ENCODE data around the gene ANO1. TPM values are rescaled to one million over a fixed set of nuclear protein-coding genes. Genes with fewer than 3 reads are reported as not detected.

Gene ANO1
- total RNA-seq, 2 experiments from 2014 or later, result not detected

DNA sequence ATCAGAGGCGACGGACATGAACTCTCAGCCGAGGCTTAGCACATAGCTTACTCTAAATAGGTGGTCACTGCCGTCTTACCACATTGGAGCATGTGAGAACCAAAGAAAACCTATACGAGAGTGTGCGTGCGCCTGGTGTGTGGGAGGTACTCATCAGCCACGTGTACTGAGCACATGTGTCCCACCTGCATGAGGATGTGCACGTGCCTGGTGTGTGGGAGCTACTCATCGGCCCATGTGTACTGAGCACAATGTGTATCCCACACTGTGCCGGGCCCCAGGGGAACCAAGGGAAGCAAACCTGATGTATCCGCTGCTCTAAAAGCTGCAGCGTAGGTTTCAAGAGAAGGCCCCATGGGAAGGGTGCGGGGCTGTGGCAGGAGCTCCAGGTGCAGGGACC, 56.4 kb downstream of the ANO1 start:
- H3K27ac Mint-ChIP-seq, result no peak overlapping the region
- ChIA-PET POLR2A (no interaction called here), CTCF (interaction anchor here (1.3 kb wide), 1 partner anchor 219 kb away, joined by 3 read pairs; no protein-coding TSS in a partner anchor)
- H3K4me3 Mint-ChIP-seq, result no peak overlapping the region
- no peaks in the 10 kb centered on the region for H3K4me1 Mint-ChIP-seq (ENCODE audit: low read depth)
- intact Hi-C loops (cut with micrococcal nuclease), result no loop called here
- no peaks in the 10 kb centered on the region for H3K36me3 Mint-ChIP-seq
- DNase-seq, result no peak
- no peaks in the 10 kb centered on the region for H3K9me3 Mint-ChIP-seq
- H3K27me3 Mint-ChIP-seq, result peaks cover 2% of the 10 kb centered on the region

DNA sequence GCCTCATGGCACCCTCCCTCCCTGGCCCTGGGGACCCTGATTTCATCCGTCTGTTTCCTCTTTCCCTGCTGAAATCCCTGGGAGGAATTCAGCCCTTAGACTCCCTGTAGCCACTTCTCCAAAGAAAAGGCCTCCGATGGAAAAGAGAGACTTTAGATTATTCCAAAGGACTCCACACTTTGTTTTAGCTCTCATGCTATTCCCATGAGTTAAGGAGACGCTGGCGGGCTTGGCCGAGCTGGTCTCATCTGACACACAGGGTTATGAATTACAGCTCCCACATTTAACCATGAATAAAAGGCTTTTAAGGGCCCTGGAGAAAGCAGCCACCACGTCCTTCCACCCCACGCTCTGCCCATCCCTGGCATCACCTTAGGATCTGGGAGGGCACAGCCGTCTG, 57.0 kb downstream of the ANO1 start:
- intact Hi-C loops (cut with micrococcal nuclease), result no loop called here
- no peaks in the 10 kb centered on the region for H3K9me3 Mint-ChIP-seq
- H3K4me1 Mint-ChIP-seq (ENCODE audit: low read depth), result no peaks in the 10 kb centered on the region
- H3K36me3 Mint-ChIP-seq, result no peaks in the 10 kb centered on the region
- ChIA-PET CTCF (no interaction called here), POLR2A (no interaction called here)
- no peak overlapping the region for H3K4me3 Mint-ChIP-seq
- H3K27ac Mint-ChIP-seq, result no peak overlapping the region
- DNase-seq, result no peak
- H3K27me3 Mint-ChIP-seq, result peaks cover 2% of the 10 kb centered on the region

DNA sequence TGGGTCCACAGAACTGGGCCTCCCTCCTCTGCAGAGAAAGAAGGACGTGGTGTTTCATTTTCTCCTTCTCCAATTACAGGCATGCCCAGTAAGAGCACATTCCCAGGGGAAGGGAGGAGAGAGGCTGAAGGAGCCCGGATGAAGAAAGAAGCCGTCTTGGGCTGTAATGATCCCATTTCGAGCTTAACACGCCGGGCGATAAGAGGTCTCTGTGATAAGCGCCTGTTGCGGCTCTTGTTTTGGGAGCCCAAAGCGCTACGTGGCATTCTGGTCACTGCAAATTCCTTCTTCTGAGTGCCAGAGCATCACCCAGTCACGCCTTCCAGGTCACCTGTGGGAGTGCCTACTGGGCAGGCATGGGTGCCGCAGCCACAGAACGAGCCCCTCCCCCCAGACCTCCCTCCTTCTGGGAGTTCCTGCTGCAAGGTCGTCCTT, 57.5 kb downstream of the ANO1 start:
- Mint-ChIP-seq H3K4me1 (ENCODE audit: low read depth) (no peaks in the 10 kb centered on the region), H3K4me3 (no peak overlapping the region), H3K27ac (no peak overlapping the region), H3K27me3 (peaks cover 2% of the 10 kb centered on the region), H3K36me3 (no peaks in the 10 kb centered on the region), H3K9me3 (no peaks in the 10 kb centered on the region)
- intact Hi-C loops (cut with micrococcal nuclease), result no loop called here
- ChIA-PET CTCF (no interaction called here), POLR2A (no interaction called here)
- DNase-seq, result no peak

DNA sequence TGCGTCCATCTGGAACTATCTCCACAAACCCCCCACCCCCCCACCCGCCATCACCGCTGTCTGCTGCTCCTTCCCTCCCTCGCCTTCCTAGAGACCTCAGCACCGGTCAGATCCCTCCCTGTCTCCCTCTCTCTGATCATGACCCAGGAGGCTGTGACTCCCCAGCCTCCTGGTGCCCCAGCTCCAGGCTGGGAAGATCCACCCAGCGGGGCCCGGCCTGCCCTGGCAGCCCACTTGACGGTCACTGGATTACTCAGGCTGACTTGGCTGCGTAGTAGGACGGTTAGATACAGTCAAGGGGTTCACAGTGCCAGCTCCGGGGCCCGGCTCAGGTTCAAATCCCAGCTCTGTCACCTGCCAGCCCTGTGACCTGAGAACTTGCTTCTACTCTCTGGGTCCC, 59.3 kb downstream of the ANO1 start:
- intact Hi-C loops (cut with micrococcal nuclease), result no loop called here
- peaks cover 14% of the 10 kb centered on the region for H3K27me3 Mint-ChIP-seq
- H3K36me3 Mint-ChIP-seq, result no peaks in the 10 kb centered on the region
- H3K27ac Mint-ChIP-seq, result no peak overlapping the region
- CTCF ChIA-PET, result no interaction called here
- no peak for DNase-seq
- no peaks in the 10 kb centered on the region for H3K9me3 Mint-ChIP-seq
- no peak overlapping the region for H3K4me3 Mint-ChIP-seq
- POLR2A ChIA-PET, result no interaction called here
- H3K4me1 Mint-ChIP-seq (ENCODE audit: low read depth), result no peaks in the 10 kb centered on the region

DNA sequence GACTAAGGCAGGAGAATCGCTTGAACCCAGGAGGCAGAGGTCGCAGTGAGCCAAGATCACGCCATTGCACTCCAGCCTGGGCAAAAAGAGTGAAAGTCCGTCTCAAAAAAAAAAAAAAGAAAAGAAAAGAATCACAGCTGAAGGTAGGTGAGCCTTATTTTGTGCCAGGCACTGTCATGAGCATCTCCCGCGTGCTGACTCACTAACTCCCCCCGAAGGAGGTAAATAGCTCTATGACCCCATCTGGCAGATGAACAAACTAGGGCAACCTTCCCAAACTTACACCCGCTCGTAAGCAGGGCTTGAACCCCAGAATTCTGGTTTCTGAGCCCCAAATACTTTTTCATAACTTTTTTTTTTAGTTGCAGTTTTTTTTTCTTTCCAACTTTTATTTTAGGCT, 60.3 kb downstream of the ANO1 start:
- Mint-ChIP-seq H3K36me3 (no peaks in the 10 kb centered on the region), H3K27ac (no peak overlapping the region), H3K4me3 (no peak overlapping the region), H3K27me3 (peaks cover 23% of the 10 kb centered on the region), H3K9me3 (no peaks in the 10 kb centered on the region), H3K4me1 (ENCODE audit: low read depth) (no peaks in the 10 kb centered on the region)
- POLR2A ChIA-PET, result no interaction called here
- intact Hi-C loops (cut with micrococcal nuclease), result no loop called here
- DNase-seq, result no peak
- CTCF ChIA-PET, result no interaction called here

DNA sequence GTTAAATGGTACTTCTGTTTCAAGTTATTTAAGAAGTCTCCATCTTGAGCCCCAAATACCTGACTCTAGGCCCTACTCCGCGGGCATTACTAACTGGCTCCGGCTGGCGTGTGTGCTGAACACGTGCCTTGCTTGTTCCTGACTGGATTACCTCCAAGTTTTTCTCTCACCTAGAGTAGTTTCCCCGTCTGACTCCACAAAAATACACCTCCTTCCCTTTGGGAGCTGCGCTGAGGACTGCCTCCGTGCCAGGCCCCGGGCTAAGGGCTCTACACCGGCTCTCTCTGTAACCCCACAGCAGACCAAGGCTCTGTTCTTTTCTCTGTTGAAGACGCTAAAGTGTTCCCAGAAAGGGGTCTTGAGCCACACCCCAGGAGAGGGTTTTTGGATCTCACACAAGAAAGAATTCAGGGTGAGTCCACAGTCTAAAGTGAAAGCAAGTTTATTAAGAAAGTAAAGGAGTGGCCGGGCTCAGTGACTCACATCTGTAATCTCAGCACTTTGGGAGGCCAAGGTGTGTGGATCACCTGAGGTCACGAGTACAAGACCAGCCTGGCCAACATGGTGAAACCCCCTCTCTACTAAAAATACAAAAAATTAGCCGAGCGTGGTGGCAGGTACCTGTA, 61.8 kb downstream of the ANO1 start:
- DNase-seq, result no peak
- H3K4me1 Mint-ChIP-seq (ENCODE audit: low read depth), result no peaks in the 10 kb centered on the region
- no peak overlapping the region for H3K27ac Mint-ChIP-seq
- H3K36me3 Mint-ChIP-seq, result no peaks in the 10 kb centered on the region
- no peak overlapping the region for H3K4me3 Mint-ChIP-seq
- intact Hi-C loops (cut with micrococcal nuclease), result no loop called here
- H3K9me3 Mint-ChIP-seq, result no peaks in the 10 kb centered on the region
- H3K27me3 Mint-ChIP-seq, result peaks cover 30% of the 10 kb centered on the region
- ChIA-PET CTCF (no interaction called here), POLR2A (no interaction called here)

DNA sequence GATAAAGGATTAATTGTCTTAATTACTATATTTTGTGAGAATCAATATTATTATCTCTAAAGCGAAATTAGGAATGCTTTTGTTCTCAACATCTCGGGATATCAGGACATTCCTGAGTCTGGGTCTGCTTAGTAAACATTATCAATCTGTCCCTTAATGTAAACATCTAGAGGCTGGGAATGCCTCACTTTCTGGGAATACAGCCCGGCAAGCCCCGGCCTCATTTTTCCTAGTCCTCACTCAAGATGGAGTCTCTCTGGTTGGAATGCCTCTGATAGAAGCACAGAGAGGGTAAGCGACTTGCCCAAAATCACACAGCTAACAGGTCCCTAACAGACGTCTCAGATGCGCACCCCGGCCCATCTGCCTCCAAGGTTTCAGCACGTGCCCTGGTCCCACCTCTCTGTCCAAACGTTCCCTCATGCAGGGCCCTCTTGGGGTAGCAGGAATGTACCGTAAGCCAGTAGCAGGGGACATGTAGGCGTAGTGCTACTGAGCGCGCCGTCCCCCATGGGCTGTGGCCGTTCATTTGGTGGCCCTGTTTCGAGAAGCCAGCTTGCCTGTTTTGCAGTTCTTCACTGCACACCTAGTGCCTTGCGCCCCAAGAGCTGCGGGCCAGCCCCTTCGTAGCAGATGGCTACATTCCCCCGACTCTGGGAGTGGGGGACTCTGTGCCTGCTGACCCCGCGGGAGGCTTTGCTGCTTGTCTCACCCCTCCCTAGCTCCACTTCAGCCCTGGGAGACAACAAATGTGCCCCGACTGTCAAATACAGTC, 62.8 kb downstream of the ANO1 start:
- Mint-ChIP-seq H3K27ac (no peak overlapping the region), H3K36me3 (no peaks in the 10 kb centered on the region), H3K4me3 (no peak overlapping the region), H3K4me1 (ENCODE audit: low read depth) (no peaks in the 10 kb centered on the region), H3K9me3 (no peaks in the 10 kb centered on the region), H3K27me3 (peaks cover 30% of the 10 kb centered on the region)
- no peak for DNase-seq
- intact Hi-C loops (cut with micrococcal nuclease), result no loop called here
- CTCF ChIA-PET, result no interaction called here
- POLR2A ChIA-PET, result no interaction called here

DNA sequence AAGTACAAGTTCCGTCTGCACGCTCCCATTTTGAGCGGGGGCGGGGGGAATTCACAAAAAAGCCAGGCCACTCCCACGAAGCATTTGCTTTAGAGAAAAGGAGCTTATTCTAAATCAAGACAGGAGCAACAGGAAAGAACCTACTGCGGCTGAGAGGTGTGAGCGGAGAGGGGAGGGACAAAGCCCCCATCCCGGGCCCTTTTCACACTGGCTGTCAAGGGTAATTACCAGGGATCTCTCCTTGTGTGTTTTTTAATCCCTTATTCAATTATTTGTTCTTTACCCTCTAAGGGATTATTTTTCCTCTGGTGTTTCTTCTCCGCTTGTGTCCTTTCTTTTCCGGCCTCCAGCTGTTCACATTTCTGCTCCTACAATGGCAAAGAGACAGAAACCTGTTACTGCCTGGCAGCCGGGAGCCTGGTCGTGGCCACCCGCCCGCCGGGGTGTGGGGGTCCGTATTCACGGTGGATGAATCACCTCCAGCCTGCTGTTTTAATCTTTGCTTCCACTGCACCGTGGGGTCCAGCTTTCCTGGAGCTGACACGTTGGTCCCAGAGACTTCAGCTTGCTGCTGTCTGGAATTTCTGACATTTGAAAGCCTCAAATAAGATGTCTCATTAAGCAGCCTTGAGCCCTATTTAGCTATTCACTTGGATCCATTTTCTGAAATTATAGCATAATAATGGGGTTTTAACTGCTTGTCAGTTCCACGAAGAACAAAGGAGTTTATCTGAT, 63.5 kb downstream of the ANO1 start:
- H3K27ac Mint-ChIP-seq, result no peak overlapping the region
- H3K36me3 Mint-ChIP-seq, result no peaks in the 10 kb centered on the region
- CTCF ChIA-PET, result interaction anchor here (1.5 kb wide), 1 partner anchor 16 kb away, joined by 3 read pairs; no protein-coding TSS in a partner anchor
- no peaks in the 10 kb centered on the region for H3K4me1 Mint-ChIP-seq (ENCODE audit: low read depth)
- H3K27me3 Mint-ChIP-seq, result peaks cover 30% of the 10 kb centered on the region
- intact Hi-C loops (cut with micrococcal nuclease), result no loop called here
- no peak overlapping the region for H3K4me3 Mint-ChIP-seq
- H3K9me3 Mint-ChIP-seq, result no peaks in the 10 kb centered on the region
- peak; percentile 26 for DNase-seq
- POLR2A ChIA-PET, result no interaction called here

DNA sequence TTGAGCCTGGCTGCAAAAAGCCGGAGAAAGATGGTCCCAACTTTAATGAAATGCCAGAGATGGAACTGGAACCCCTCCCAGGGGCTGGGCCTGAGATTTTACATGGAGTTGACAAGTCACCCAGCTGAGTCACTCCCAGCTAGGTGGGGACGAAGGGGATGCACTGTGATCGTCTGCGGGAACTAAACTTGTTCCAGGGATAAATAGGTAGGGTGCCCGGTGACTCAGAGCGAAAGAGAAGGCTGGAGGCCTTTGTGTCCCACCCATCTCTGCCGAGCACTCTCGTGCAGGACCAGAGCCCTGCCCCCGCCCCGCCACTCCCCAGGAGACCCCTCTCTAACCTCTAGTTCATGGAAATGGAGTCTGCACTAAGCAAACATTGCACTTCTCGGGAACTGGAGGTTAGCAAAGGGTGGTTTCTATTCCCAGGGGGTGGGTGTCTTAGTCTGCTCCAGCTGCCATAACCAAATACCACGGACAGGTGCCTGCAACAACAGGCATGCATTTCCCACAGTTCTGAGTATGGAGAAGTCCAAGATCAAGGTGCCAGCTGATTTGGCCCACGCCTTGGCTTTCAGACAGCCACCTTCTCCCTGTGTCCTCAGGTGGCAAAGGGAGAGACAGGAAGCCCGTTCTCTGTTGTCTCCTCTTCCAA, 64.2 kb downstream of the ANO1 start:
- Mint-ChIP-seq H3K9me3 (no peaks in the 10 kb centered on the region), H3K27ac (no peak overlapping the region), H3K36me3 (no peaks in the 10 kb centered on the region), H3K27me3 (peaks cover 34% of the 10 kb centered on the region), H3K4me1 (ENCODE audit: low read depth) (no peaks in the 10 kb centered on the region), H3K4me3 (no peak overlapping the region)
- ChIA-PET CTCF (interaction anchor here (1.5 kb wide), 1 partner anchor 15 kb away, joined by 3 read pairs; no protein-coding TSS in a partner anchor), POLR2A (no interaction called here)
- no peak for DNase-seq
- intact Hi-C loops (cut with micrococcal nuclease), result no loop called here

DNA sequence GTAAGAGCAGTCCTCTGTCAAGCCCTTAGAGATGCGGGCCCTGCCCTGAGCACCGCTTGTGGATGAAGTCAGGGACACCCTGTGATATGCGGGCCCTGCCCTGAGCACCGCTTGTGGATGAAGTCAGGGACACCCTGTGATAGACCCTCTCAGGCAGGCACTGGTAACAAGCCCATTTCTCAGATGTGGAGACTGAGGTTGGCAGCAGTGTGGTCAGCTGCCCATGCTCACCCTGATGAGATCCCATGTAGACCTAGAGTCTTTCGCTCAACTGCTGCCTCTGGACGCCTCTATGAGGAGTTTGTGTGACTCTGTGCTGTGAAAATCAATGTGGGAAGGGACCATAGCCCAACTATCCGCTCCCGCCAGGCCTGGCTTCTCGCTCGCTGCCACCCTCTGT, 66.1 kb downstream of the ANO1 start:
- no peak for DNase-seq
- CTCF ChIA-PET, result no interaction called here
- POLR2A ChIA-PET, result no interaction called here
- Mint-ChIP-seq H3K36me3 (no peaks in the 10 kb centered on the region), H3K27ac (no peak overlapping the region), H3K4me1 (ENCODE audit: low read depth) (no peaks in the 10 kb centered on the region), H3K9me3 (no peaks in the 10 kb centered on the region), H3K27me3 (peaks cover 37% of the 10 kb centered on the region), H3K4me3 (no peak overlapping the region)
- intact Hi-C loops (cut with micrococcal nuclease), result no loop called here

DNA sequence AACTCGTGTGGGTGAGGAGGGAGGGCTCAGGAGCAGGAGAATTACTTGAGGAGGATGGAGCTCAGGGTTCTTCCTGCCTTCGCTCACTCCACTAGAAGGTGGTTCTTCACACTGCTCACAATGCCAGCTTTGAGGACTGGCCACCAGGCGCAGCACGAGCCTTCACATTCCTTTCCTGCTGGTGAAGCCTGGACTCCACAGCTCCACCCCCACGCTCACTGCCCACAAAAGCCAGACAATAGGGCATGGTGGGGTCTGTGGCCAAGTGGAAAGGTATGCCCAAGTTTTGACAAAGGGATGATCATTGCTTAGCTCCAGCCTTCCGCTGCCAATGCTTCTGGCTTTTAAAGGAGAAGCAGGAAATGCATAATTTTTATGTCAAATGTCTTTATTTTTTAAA, 67.0 kb downstream of the ANO1 start:
- no peak overlapping the region for H3K27ac Mint-ChIP-seq
- no peaks in the 10 kb centered on the region for H3K4me1 Mint-ChIP-seq (ENCODE audit: low read depth)

DNA sequence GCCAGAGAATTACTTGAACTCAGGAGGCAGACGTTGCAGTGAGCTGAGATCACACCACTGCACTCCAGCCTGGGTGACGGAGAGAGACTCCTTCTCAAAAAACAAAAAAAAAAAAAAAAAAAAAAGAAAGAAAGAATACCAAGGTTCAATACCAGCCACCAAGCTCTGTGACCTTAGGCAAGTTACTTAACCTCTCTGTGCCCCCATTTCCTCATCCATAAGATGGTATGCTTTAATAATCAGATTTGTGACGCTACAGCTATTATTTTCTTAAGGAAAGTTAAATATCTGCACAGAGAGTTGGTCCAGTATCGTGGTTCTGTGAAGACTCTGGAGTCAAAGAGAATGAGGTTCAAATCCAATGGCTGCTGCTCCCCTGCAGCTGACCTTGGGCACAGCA, 67.7 kb downstream of the ANO1 start:
- H3K9me3 Mint-ChIP-seq, result no peaks in the 10 kb centered on the region
- H3K36me3 Mint-ChIP-seq, result no peaks in the 10 kb centered on the region
- no peak for DNase-seq
- POLR2A ChIA-PET, result no interaction called here
- CTCF ChIA-PET, result no interaction called here
- no peak overlapping the region for H3K27ac Mint-ChIP-seq
- H3K4me1 Mint-ChIP-seq (ENCODE audit: low read depth), result no peaks in the 10 kb centered on the region
- intact Hi-C loops (cut with micrococcal nuclease), result no loop called here
- H3K27me3 Mint-ChIP-seq, result peaks cover 36% of the 10 kb centered on the region
- H3K4me3 Mint-ChIP-seq, result no peak overlapping the region

More for the DNA sequence above, 67.0 kb downstream of the ANO1 start:
- Mint-ChIP-seq H3K36me3 (no peaks in the 10 kb centered on the region), H3K9me3 (no peaks in the 10 kb centered on the region), H3K27me3 (peaks cover 37% of the 10 kb centered on the region), H3K4me3 (no peak overlapping the region)
- intact Hi-C loops (cut with micrococcal nuclease), result no loop called here
- ChIA-PET CTCF (no interaction called here), POLR2A (no interaction called here)
- no peak for DNase-seq

Data from activated CD4-positive, alpha-beta memory T cell treated with anti-CD3 and anti-CD28 coated beads for 36 hours (primary cell).